K562 (cell line): Measurements from ENCODE around the gene FUT2. TPM values are rescaled to one million over a fixed set of nuclear protein-coding genes. Genes with fewer than 3 reads are reported as not detected.

Experiments used
- ASH1L ChIP-seq: fragments of 450-650 bp; IDR thresholded peaks from 2 replicates; pipeline ENCODE4 v1.6.1; 2018; ENCODE audit warnings: borderline replicate concordance, mild to moderate bottlenecking, low read depth; ENCODE audit not compliant: partially characterized antibody
- BMI1 ChIP-seq: fragments of 150-350 bp; IDR thresholded peaks from 2 replicates; pipeline ENCODE4 v1.6.1; 2014; ENCODE audit warnings: low read length
- CCAR2 ChIP-seq: fragments of 200-400 bp; formaldehyde crosslinking; IDR thresholded peaks from 2 replicates; pipeline ENCODE4 v1.6.1; 2017; ENCODE audit warnings: mild to moderate bottlenecking, low read depth, low read length
- CTCFL ChIP-seq: IDR thresholded peaks from 2 replicates; pipeline ENCODE4 v1.6.1; 2011; ENCODE audit warnings: borderline replicate concordance, low read depth, mild to moderate bottlenecking, moderate library complexity, low read length; ENCODE audit not compliant: insufficient read depth, poor library complexity, severe bottlenecking
- E2F5 ChIP-seq: sonication (generic); formaldehyde crosslinking; IDR thresholded peaks from 2 replicates; pipeline ENCODE4 v1.8.0; 2022; ENCODE audit warnings: mild to moderate bottlenecking, missing genetic modification reagents
- FOXP1 ChIP-seq: sonication (generic); formaldehyde crosslinking; IDR thresholded peaks from 2 replicates; pipeline ENCODE4 v1.8.0; 2022; ENCODE audit warnings: mild to moderate bottlenecking, missing genetic modification reagents
- GABPB1 ChIP-seq: sonication (generic); formaldehyde crosslinking; IDR thresholded peaks from 2 replicates; pipeline ENCODE4 v1.8.0; 2022; ENCODE audit warnings: mild to moderate bottlenecking, missing genetic modification reagents
- GATAD2A ChIP-seq: fragments of 450-650 bp; IDR thresholded peaks from 2 replicates; pipeline ENCODE4 v1.6.1; 2017
- GTF2A2 ChIP-seq: IDR thresholded peaks from 2 replicates; pipeline ENCODE4 v1.6.1; 2016; ENCODE audit warnings: mild to moderate bottlenecking, missing genetic modification characterization, missing compliant biosample characterization
- KLF1 ChIP-seq: fragments of 450-650 bp; IDR thresholded peaks from 2 replicates; pipeline ENCODE4 v1.6.1; 2016; ENCODE audit warnings: missing genetic modification characterization, missing compliant biosample characterization
- MLX ChIP-seq, 2 experiments: fragments of 450-650 bp in 1 of 2; sonication (generic) in 1 of 2; formaldehyde crosslinking; conservative IDR thresholded peaks; 2 replicates each; pipeline versions ENCODE4 v1.4.0 to v1.8.1; 2020 to 2022; ENCODE audit warnings: mild to moderate bottlenecking in 1 of 2, missing genetic modification reagents in 1 of 2
- MXI1 ChIP-seq: IDR thresholded peaks from 2 replicates; pipeline ENCODE4 v1.6.1; 2011; ENCODE audit warnings: low read depth, mild to moderate bottlenecking, improper control_type of control experiment, low read length
- NFIC ChIP-seq: fragments of 450-650 bp; IDR thresholded peaks from 2 replicates; pipeline ENCODE4 v1.6.1; 2017; ENCODE audit warnings: mild to moderate bottlenecking, inconsistent platforms
- NUFIP1 ChIP-seq: fragments of 450-650 bp; IDR thresholded peaks from 2 replicates; pipeline ENCODE4 v1.6.1; 2018; ENCODE audit not compliant: partially characterized antibody
- PML ChIP-seq: IDR thresholded peaks from 2 replicates; pipeline ENCODE4 v1.6.1; 2012; ENCODE audit warnings: low read length, inconsistent platforms
- SAP30 ChIP-seq: fragments of 200-600 bp; sonication (generic); IDR thresholded peaks from 2 replicates; pipeline ENCODE4 v1.6.1; 2012; ENCODE audit warnings: borderline replicate concordance, low read depth, mild to moderate bottlenecking, moderate library complexity, low read length, control low read depth, inconsistent platforms; ENCODE audit not compliant: insufficient read depth, poor library complexity, severe bottlenecking
- SMARCA4 ChIP-seq: fragments of 450-650 bp; IDR thresholded peaks from 2 replicates; pipeline ENCODE4 v1.6.1; 2016
- SNIP1 ChIP-seq: fragments of 450-650 bp; IDR thresholded peaks from 2 replicates; pipeline ENCODE4 v1.7.1; 2017; ENCODE audit warnings: low read depth, mild to moderate bottlenecking
- SRSF1 ChIP-seq: fragments of 200-400 bp; formaldehyde crosslinking; IDR thresholded peaks from 2 replicates; pipeline ENCODE4 v1.6.1; 2017; ENCODE audit warnings: mild to moderate bottlenecking, low read depth, low read length, moderate library complexity
- TCF7 ChIP-seq: sonication (generic); IDR thresholded peaks from 2 replicates; pipeline ENCODE4 v1.6.1; 2016; ENCODE audit warnings: antibody characterized with exemption, borderline replicate concordance
- USF2 ChIP-seq: sonication (generic); formaldehyde crosslinking; IDR thresholded peaks from 2 replicates; pipeline ENCODE4 v1.5.0; 2020; ENCODE audit warnings: missing genetic modification reagents
- ZC3H4 ChIP-seq: sonication (generic); formaldehyde crosslinking; IDR thresholded peaks from 2 replicates; pipeline ENCODE4 v1.9.0; 2021; ENCODE audit warnings: missing genetic modification reagents, borderline replicate concordance
- ZNF316 ChIP-seq: fragments of 450-650 bp; IDR thresholded peaks from 2 replicates; pipeline ENCODE4 v1.6.1; 2016
- ZNF347 ChIP-seq: fragments of 450-650 bp; formaldehyde crosslinking; IDR thresholded peaks from 2 replicates; pipeline ENCODE4 v1.4.0; 2020; ENCODE audit warnings: low read depth, mild to moderate bottlenecking, moderate library complexity
- ZNF644 ChIP-seq: fragments of 200-800 bp; sonication (Bioruptor generic); IDR thresholded peaks from 2 replicates; pipeline ENCODE4 v1.6.1; 2016; ENCODE audit warnings: low read depth, missing genetic modification characterization, missing compliant biosample characterization
- ZNF695 ChIP-seq: fragments of 450-650 bp; formaldehyde crosslinking; IDR thresholded peaks from 2 replicates; pipeline ENCODE4 v1.4.0; 2020; ENCODE audit warnings: mild to moderate bottlenecking, moderate library complexity
- polyA plus RNA-seq, 8 experiments: library from polyadenylated mRNA; depleted of rRNA in 4 of 8; stranded (reverse) in 5 of 8; unstranded in 3 of 8; fragments of >200 nt; fragmentation: Nextera tagmentation in 2 of 8; fragmentation: Illumina TruSeq in 1 of 8; extraction: Ambion mirVana in 2 of 8; extraction: Trizol in 1 of 8; gene quantifications; 2 replicates each; pipeline versions ENCODE4 v1.2.1 to v1.2.3, GENCODE V29; 2011 to 2014; ENCODE audit warnings: inconsistent platforms in 1 of 8, missing spikeins in 1 of 8
- total RNA-seq, 7 experiments: library from RNA; depleted of rRNA in 6 of 7; stranded (reverse); fragments of >200 nt in 6 of 7; fragmentation: Illumina TruSeq in 2 of 7; extraction: Trizol in 2 of 7; gene quantifications; 2 replicates each; pipeline versions ENCODE4 v1.2.1 to v1.2.3, GENCODE V29; 2011 to 2021; ENCODE audit warnings: low replicate concordance in 1 of 7

The FUT2 gene
- total and polyA plus RNA-seq, 9 of the 15 experiments (the other 6 are each of a cell fraction or from before 2014, with no cell fraction given) = 0.03 to 0.04 TPM; not detected in 7

GRCh38 chr19:48741129-48741999 lies 45.6 kb downstream of the FUT2 start (continued):
- TF ChIP-seq E2F5 (no peak), SAP30 (no peak), PML (no peak; the same call in 1 of the 2 replicates), GTF2A2 (tag) (no peak), ASH1L (no peak), SRSF1 (no peak), MLX (CRISPR knock-in tag; conservative IDR thresholded peaks at IDR 0.05) (no peak), BMI1 (no peak), GATAD2A (no peak), SMARCA4 (peak; percentile 48), ZNF695 (CRISPR knock-in tag) (no peak), NFIC (peak; percentile 69), NUFIP1 (no peak), GABPB1 (CRISPR knock-in tag) (0 out of 2 replicates have a peak, but pooled peaks have one; percentile 36), ZNF644 (tag) (no peak), SNIP1 (no peak), KLF1 (tag) (no peak), ZNF316 (no peak), ZNF347 (CRISPR knock-in tag) (no peak), USF2 (peak; percentile 46), ZC3H4 (CRISPR knock-in tag) (no peak; the same call in 1 of the 2 replicates), TCF7 (no peak), MXI1 (no peak), CCAR2 (no peak), CTCFL (no peak), FOXP1 (CRISPR knock-in tag) (0 out of 2 replicates have a peak, but pooled peaks have one; percentile 54)
